Lung (tissue), 12 donors: ENCODE measurements around the gene METTL1. TPM values are rescaled to one million over a fixed set of nuclear protein-coding genes. Genes with fewer than 3 reads are reported as not detected.
A peak's percentile ranks its signal among the peaks of the same experiment; 100 is the strongest.

Experiments used
- ATAC-seq: fragments of 200-7000 bp; cut with Tn5 transposase; one replicate; pipeline ENCODE4 v1.9.1; 2020; ENCODE audit warnings: moderate number of reproducible peaks; ENCODE audit not compliant: insufficient read depth, low FRiP score
- DNase-seq, 3 donors: peaks; one replicate each; pipeline ENCODE4 v3.0.0-alpha.2; 2013 to 2017
- H3K27ac ChIP-seq, 2 donors: one replicate each; pipeline ENCODE4 v1.5.1; 2013; ENCODE audit warnings: mild to moderate bottlenecking in 2 of 2, moderate library complexity in 2 of 2, control low read depth in 1 of 2, inconsistent platforms in 1 of 2, low read depth in 1 of 2, low read length in 1 of 2
- H3K27me3 ChIP-seq, 3 donors: one replicate each; pipeline ENCODE4 v1.5.1; 2013; ENCODE audit warnings: low read length in 2 of 3; ENCODE audit not compliant: control insufficient read depth in 3 of 3, insufficient read depth in 3 of 3
- H3K36me3 ChIP-seq, 4 donors: one replicate each; pipeline ENCODE4 v1.5.1; 2013; ENCODE audit warnings: low read length in 4 of 4, mild to moderate bottlenecking in 1 of 4, moderate library complexity in 1 of 4; ENCODE audit not compliant: control insufficient read depth in 4 of 4, insufficient read depth in 4 of 4
- H3K4me1 ChIP-seq, 5 donors: one replicate each; pipeline ENCODE4 v1.5.1; 2013; ENCODE audit warnings: low read length in 5 of 5, mild to moderate bottlenecking in 2 of 5, moderate library complexity in 1 of 5; ENCODE audit not compliant: control insufficient read depth in 5 of 5, insufficient read depth in 5 of 5
- H3K4me3 ChIP-seq: one replicate; pipeline ENCODE4 v1.5.1; 2013; ENCODE audit warnings: mild to moderate bottlenecking, control low read depth, moderate library complexity
- H3K9ac ChIP-seq, 2 donors: one replicate each; pipeline ENCODE4 v1.5.1; 2013; ENCODE audit warnings: low read length in 2 of 2, control low read depth in 1 of 2; ENCODE audit not compliant: insufficient read depth in 1 of 2
- H3K9me3 ChIP-seq, 4 donors: one replicate each; pipeline ENCODE4 v1.5.1; 2013; ENCODE audit warnings: low read length in 3 of 4, mild to moderate bottlenecking in 1 of 4, moderate library complexity in 1 of 4; ENCODE audit not compliant: control insufficient read depth in 4 of 4, insufficient read depth in 3 of 4
- WGBS, 2 donors: extraction: QIAGEN DNeasy Blood & Tissue Kit; methylation state at CpG; one replicate each; pipeline ENCODE4 v1.1.7; 2013; 5-methylcytosine and 5-hydroxymethylcytosine counted together
- polyA plus RNA-seq, 2 donors: library from polyadenylated mRNA; stranded (reverse); fragments of 200-250 nt; gene quantifications; one replicate each; pipeline ENCODE4 v1.2.1, GENCODE V29; 2013
- total RNA-seq, 2 donors: library from RNA; depleted of rRNA in 1 of 2; stranded (reverse); fragments of >200 nt in 1 of 2; gene quantifications; one replicate each; pipeline ENCODE4 v1.2.1, GENCODE V29; 2014 to 2021
- TF ChIP-seq, protein P1 (sequence below): IDR thresholded peaks from 2 replicates; pipeline ENCODE4 v1.5.1; 2012; ENCODE audit warnings: mild to moderate bottlenecking; ENCODE audit errors: control extremely low read depth, extremely low read depth
- donor health status: control.
- donor health status: control.
- donor health status: Bipolar disorder and iron deficiency.
- donor health status: healthy.
- donor health status: DM: yes; HTN: yes; CAD: no.

The METTL1 gene
- total and polyA plus RNA-seq, 4 donors: 2.8 to 35.5 (median 31.6) TPM

- DNase-seq: no peak
- TF ChIP-seq, protein P1, sequence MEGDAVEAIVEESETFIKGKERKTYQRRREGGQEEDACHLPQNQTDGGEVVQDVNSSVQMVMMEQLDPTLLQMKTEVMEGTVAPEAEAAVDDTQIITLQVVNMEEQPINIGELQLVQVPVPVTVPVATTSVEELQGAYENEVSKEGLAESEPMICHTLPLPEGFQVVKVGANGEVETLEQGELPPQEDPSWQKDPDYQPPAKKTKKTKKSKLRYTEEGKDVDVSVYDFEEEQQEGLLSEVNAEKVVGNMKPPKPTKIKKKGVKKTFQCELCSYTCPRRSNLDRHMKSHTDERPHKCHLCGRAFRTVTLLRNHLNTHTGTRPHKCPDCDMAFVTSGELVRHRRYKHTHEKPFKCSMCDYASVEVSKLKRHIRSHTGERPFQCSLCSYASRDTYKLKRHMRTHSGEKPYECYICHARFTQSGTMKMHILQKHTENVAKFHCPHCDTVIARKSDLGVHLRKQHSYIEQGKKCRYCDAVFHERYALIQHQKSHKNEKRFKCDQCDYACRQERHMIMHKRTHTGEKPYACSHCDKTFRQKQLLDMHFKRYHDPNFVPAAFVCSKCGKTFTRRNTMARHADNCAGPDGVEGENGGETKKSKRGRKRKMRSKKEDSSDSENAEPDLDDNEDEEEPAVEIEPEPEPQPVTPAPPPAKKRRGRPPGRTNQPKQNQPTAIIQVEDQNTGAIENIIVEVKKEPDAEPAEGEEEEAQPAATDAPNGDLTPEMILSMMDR: no peak
Measured at GRCh38 chr12:57753756-57754337, 18.1 kb downstream of the METTL1 start.

GRCh38 chr12:57752668-57753000 is 19.3 kb downstream of the METTL1 start:
- peaks cover 5 to 21% (median 19%) of the 10 kb centered on the region in 4 donors for H3K36me3 ChIP-seq
- no peak overlapping the region for H3K4me3 ChIP-seq
- H3K9me3 ChIP-seq: no peaks in the 10 kb centered on the region
- peak overlapping the region; percentile 7 to 56 for H3K27ac ChIP-seq
- H3K27me3 ChIP-seq: no peaks in the 10 kb centered on the region
- peak overlapping the region in 1 of 2 donors; percentile 27 for H3K9ac ChIP-seq
- TF ChIP-seq, protein P1: no peak
- no peak for DNase-seq
- ATAC-seq: no peak
- WGBS, 2 donors: 2% methylated on average over 5 of the region's 5 CpGs
- H3K4me1 ChIP-seq: peaks cover 5 to 42% (median 16%) of the 10 kb centered on the region in 5 donors

More at GRCh38 chr12:57753756-57754337, 18.1 kb downstream of the METTL1 start:
- 26 to 56% methylated on average over 1 of the region's 1 CpG for WGBS, 2 donors
- no peak overlapping the region for H3K4me3 ChIP-seq
- no peak for ATAC-seq
- H3K36me3 ChIP-seq: peaks cover 4 to 22% (median 14%) of the 10 kb centered on the region in 4 donors
- H3K9me3 ChIP-seq: peaks cover 0 to 5% (median 0%) of the 10 kb centered on the region in 4 donors
- peaks cover 5 to 42% (median 16%) of the 10 kb centered on the region in 5 donors for H3K4me1 ChIP-seq
- H3K9ac ChIP-seq: no peak overlapping the region
- H3K27ac ChIP-seq: peak overlapping the region in 1 of 2 donors; percentile 27
- H3K27me3 ChIP-seq: no peaks in the 10 kb centered on the region

DNA sequence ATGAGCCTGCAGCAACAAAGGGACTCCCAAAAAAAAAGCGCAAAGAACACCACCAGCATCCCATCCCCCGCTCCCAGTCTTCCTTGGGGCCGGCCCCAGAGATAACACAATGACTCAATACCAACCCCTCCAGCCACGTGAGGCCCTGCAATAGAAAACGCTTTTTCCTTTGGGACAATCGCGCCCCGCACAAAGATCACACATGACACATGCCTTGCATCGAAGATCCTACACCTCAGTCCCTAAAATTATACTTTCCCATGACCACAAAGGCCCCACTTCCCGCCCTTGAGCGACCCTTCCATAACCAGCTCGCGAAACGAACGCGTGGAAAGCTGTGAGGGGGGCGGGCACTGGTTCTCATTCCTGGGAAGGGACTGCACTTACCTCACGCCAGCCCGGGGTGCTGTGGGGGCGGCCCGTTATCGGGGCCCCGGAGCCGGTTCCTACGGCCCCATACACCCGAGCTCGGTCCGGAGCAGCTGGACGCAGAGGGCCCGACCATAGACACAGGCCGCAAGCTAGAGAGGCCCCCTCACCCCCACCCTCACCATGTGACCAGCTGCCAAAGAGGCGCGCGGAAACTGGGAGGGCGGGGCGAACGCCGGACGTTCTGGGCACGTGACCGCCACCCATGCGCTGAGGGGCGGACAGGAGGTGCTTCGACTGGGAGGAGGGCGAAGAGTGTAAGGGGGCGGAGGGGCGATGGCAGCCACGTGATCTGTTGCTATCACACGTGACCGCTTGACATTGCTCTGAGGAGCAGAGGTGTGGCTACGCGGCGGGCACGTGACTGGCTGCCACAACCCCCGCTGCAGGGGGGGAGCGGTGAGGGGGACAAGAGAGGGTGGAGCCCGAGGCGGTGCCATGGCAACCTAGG is 19.9 kb downstream of the METTL1 start, which contains the start of gene CDK4:
Gene CDK4, minus strand, starts transcription at position 523 of the 880 bp plus-strand sequence. CDS start 593 bp downstream, outside the sequence.
- Histone ChIP-seq H3K27ac (peak within 1 kb of the TSS; percentile 82 to 95), H3K4me1 (peaks cover 5 to 42% (median 16%) of the 10 kb centered on the region in 5 donors), H3K4me3 (peak within 1 kb of the TSS; percentile 62), H3K9ac (peak within 1 kb of the TSS; percentile 91 to 96), H3K9me3 (no peaks in the 10 kb centered on the region), H3K27me3 (no peaks in the 10 kb centered on the region), H3K36me3 (peaks cover 9 to 23% (median 23%) of the 10 kb centered on the region in 4 donors)
- DNase-seq: peak; percentile 99 to 100 (median 100)
- WGBS, 2 donors: 0% methylated on average over 58 of the region's 58 CpGs
- ATAC-seq: peak; percentile 86
- TF ChIP-seq, protein P1: no peak
